Prostate gland (tissue), 2 donors: ENCODE measurements around the gene LHB.

Experiments
- POLR2A ChIP-seq: fragments of 450-650 bp; IDR thresholded peaks from one replicate; pipeline ENCODE4 v1.6.1; 2016; ENCODE audit warnings: antibody characterized with exemption, mild to moderate bottlenecking
- POLR2AphosphoS5 ChIP-seq: sonication (generic); formaldehyde crosslinking; IDR thresholded peaks from one replicate; pipeline ENCODE4 v1.6.1; 2017; ENCODE audit warnings: antibody characterized with exemption
- TF ChIP-seq, protein P1 (sequence below), 4 experiments: fragments of 200-600 bp in 2 of 4; fragments of 450-650 bp in 2 of 4; sonication (generic) in 2 of 4; IDR thresholded peaks; 1 replicate in 3 of 4; 2 replicates in 1 of 4; pipeline ENCODE4 v1.5.1; 2016 to 2019; ENCODE audit warnings: antibody characterized with exemption in 4 of 4, mild to moderate bottlenecking in 2 of 4, moderate library complexity in 2 of 4

DNA sequence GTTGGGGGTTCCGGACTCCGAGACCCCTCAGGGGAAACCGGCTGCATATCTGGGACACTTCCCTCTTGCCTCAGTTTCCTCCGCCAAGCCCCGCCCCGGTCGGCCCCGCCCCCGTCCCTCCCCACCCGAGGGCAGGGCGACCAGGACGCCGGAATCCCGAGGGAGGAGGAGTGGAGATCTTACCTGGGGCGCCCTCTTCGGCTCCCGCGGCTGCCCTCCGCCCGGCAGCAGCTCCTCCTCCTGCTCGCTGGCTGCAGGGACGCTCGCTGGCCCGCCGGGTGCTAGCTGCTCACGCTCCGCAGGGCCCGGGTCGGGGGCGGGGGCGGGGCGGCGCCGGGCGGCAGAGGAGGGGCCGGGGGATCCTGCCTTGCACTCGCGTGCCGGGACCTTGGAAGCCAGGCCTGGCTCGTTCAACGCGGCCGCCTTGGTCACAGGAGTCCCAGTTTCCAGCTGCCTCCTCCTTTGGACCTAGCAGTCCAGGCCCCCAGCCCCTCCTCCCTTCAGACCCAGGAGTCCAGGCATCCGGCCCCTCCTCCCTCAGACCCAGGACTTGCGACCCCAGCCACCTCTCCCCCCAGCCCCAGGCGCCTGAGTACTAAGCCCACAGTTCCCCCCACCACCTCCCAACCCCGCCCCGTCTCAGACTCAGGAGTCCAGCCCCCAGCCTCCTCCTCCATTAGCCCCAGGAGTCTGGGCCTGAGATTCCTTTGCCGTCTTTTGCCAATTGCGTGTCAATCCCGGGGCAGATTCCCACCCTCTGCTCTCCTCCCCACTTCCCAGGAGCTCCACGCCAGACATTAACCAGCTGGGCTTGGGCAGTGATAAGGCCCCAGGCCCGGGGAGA, 48.1 kb upstream of the LHB start, which contains the start of gene NTF4:
- TF ChIP-seq, protein P1, sequence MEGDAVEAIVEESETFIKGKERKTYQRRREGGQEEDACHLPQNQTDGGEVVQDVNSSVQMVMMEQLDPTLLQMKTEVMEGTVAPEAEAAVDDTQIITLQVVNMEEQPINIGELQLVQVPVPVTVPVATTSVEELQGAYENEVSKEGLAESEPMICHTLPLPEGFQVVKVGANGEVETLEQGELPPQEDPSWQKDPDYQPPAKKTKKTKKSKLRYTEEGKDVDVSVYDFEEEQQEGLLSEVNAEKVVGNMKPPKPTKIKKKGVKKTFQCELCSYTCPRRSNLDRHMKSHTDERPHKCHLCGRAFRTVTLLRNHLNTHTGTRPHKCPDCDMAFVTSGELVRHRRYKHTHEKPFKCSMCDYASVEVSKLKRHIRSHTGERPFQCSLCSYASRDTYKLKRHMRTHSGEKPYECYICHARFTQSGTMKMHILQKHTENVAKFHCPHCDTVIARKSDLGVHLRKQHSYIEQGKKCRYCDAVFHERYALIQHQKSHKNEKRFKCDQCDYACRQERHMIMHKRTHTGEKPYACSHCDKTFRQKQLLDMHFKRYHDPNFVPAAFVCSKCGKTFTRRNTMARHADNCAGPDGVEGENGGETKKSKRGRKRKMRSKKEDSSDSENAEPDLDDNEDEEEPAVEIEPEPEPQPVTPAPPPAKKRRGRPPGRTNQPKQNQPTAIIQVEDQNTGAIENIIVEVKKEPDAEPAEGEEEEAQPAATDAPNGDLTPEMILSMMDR (IDR thresholded peaks at IDR 0.05), result no peak
- TF ChIP-seq POLR2AphosphoS5 (no peak), POLR2A (no peak)
